Skeletal muscle tissue (tissue), 4 donors: ENCODE measurements around the gene C3orf38. TPM values are rescaled to one million over a fixed set of nuclear protein-coding genes. Genes with fewer than 3 reads are reported as not detected.

Experiments
- H3K27ac ChIP-seq: one replicate; pipeline ENCODE4 v1.7.0; 2013; ENCODE audit warnings: mild to moderate bottlenecking, low read depth, low read length, inconsistent platforms
- H3K27me3 ChIP-seq, 3 donors: one replicate each; pipeline ENCODE4 v1.7.0; 2013; ENCODE audit warnings: low read length in 3 of 3; ENCODE audit not compliant: control insufficient read depth in 3 of 3, insufficient read depth in 3 of 3
- H3K36me3 ChIP-seq, 3 donors: one replicate each; pipeline ENCODE4 v1.7.0; 2013; ENCODE audit warnings: low read length in 3 of 3; ENCODE audit not compliant: control insufficient read depth in 3 of 3, insufficient read depth in 3 of 3
- H3K4me1 ChIP-seq, 3 donors: one replicate each; pipeline ENCODE4 v1.7.0; 2013; ENCODE audit warnings: low read length in 3 of 3, mild to moderate bottlenecking in 3 of 3; ENCODE audit not compliant: control insufficient read depth in 3 of 3, insufficient read depth in 3 of 3
- H3K4me3 ChIP-seq, 3 donors: one replicate each; pipeline ENCODE4 v1.7.0; 2013; ENCODE audit warnings: low read length in 3 of 3
- H3K9ac ChIP-seq, 3 donors: one replicate each; pipeline ENCODE4 v1.7.0; 2013; ENCODE audit warnings: low read length in 3 of 3, mild to moderate bottlenecking in 3 of 3, moderate library complexity in 2 of 3, low read depth in 1 of 3
- H3K9me3 ChIP-seq, 3 donors: one replicate each; pipeline ENCODE4 v1.7.0; 2013; ENCODE audit warnings: low read length in 3 of 3; ENCODE audit not compliant: control insufficient read depth in 3 of 3
- total RNA-seq: library from RNA; depleted of rRNA; stranded (reverse); fragments of >200 nt; gene quantifications from one replicate; pipeline ENCODE4 v1.2.3, GENCODE V29; 2014
- donor health status: Osteomylitis.

C3orf38 gene
- total RNA-seq, 1 donor from 2014 or later, result 24.0 TPM

- no peak overlapping the region for H3K27ac ChIP-seq
- no peaks in the 10 kb centered on the region for H3K36me3 ChIP-seq
- no peaks in the 10 kb centered on the region for H3K4me1 ChIP-seq
- no peak overlapping the region for H3K9ac ChIP-seq
- no peaks in the 10 kb centered on the region for H3K9me3 ChIP-seq
- no peaks in the 10 kb centered on the region for H3K27me3 ChIP-seq
- H3K4me3 ChIP-seq, result no peak overlapping the region
Measured at GRCh38 chr3:88189361-88189810, 39.6 kb downstream of the C3orf38 start.

- no peak overlapping the region for H3K27ac ChIP-seq
- H3K4me1 ChIP-seq, result no peaks in the 10 kb centered on the region
- H3K36me3 ChIP-seq, result no peaks in the 10 kb centered on the region
- H3K27me3 ChIP-seq, result no peaks in the 10 kb centered on the region
- no peaks in the 10 kb centered on the region for H3K9me3 ChIP-seq
- no peak overlapping the region for H3K4me3 ChIP-seq
- no peak overlapping the region for H3K9ac ChIP-seq
Measured at GRCh38 chr3:88191872-88192409, 42.2 kb downstream of the C3orf38 start.

GRCh38 chr3:88192631-88193030, 42.9 kb downstream of the C3orf38 start:
- H3K9ac ChIP-seq, result no peak overlapping the region
- no peaks in the 10 kb centered on the region for H3K27me3 ChIP-seq
- H3K36me3 ChIP-seq, result no peaks in the 10 kb centered on the region
- no peaks in the 10 kb centered on the region for H3K4me1 ChIP-seq
- no peaks in the 10 kb centered on the region for H3K9me3 ChIP-seq
- no peak overlapping the region for H3K27ac ChIP-seq
- no peak overlapping the region for H3K4me3 ChIP-seq

- no peaks in the 10 kb centered on the region for H3K27me3 ChIP-seq
- H3K27ac ChIP-seq, result no peak overlapping the region
- H3K9me3 ChIP-seq, result no peaks in the 10 kb centered on the region
- no peaks in the 10 kb centered on the region for H3K4me1 ChIP-seq
- H3K4me3 ChIP-seq, result no peak overlapping the region
- H3K36me3 ChIP-seq, result no peaks in the 10 kb centered on the region
- H3K9ac ChIP-seq, result no peak overlapping the region
Measured at GRCh38 chr3:88195951-88196434, 46.2 kb downstream of the C3orf38 start.

GRCh38 chr3:88198121-88198520, 48.4 kb downstream of the C3orf38 start:
- H3K27me3 ChIP-seq, result no peaks in the 10 kb centered on the region
- no peaks in the 10 kb centered on the region for H3K9me3 ChIP-seq
- H3K4me1 ChIP-seq, result no peaks in the 10 kb centered on the region
- no peaks in the 10 kb centered on the region for H3K36me3 ChIP-seq
- no peak overlapping the region for H3K27ac ChIP-seq
- no peak overlapping the region for H3K9ac ChIP-seq
- no peak overlapping the region for H3K4me3 ChIP-seq

- Histone ChIP-seq H3K27me3 (no peaks in the 10 kb centered on the region), H3K27ac (no peak overlapping the region), H3K4me1 (no peaks in the 10 kb centered on the region), H3K4me3 (no peak overlapping the region), H3K36me3 (no peaks in the 10 kb centered on the region), H3K9ac (no peak overlapping the region), H3K9me3 (no peaks in the 10 kb centered on the region)
Measured at GRCh38 chr3:88203642-88204055, 53.9 kb downstream of the C3orf38 start.

Other genes with a start within 250 kb of the C3orf38 start
- gene CGGBP1, start 91.0 kb upstream of the C3orf38 start, total RNA-seq, result 45.9 TPM
- gene ZNF654, start 90.7 kb upstream of the C3orf38 start, total RNA-seq, result 12.5 TPM